Measurements from ENCODE around the gene C6orf163.
A peak's percentile ranks its signal among the peaks of the same experiment; 100 is the strongest.
"Not testable (repeated sequence)": the region's sequence is repeated elsewhere in the genome, so short reads cannot be mapped to it uniquely, and the experiment has no call there.

C6orf163 gene

DNA sequence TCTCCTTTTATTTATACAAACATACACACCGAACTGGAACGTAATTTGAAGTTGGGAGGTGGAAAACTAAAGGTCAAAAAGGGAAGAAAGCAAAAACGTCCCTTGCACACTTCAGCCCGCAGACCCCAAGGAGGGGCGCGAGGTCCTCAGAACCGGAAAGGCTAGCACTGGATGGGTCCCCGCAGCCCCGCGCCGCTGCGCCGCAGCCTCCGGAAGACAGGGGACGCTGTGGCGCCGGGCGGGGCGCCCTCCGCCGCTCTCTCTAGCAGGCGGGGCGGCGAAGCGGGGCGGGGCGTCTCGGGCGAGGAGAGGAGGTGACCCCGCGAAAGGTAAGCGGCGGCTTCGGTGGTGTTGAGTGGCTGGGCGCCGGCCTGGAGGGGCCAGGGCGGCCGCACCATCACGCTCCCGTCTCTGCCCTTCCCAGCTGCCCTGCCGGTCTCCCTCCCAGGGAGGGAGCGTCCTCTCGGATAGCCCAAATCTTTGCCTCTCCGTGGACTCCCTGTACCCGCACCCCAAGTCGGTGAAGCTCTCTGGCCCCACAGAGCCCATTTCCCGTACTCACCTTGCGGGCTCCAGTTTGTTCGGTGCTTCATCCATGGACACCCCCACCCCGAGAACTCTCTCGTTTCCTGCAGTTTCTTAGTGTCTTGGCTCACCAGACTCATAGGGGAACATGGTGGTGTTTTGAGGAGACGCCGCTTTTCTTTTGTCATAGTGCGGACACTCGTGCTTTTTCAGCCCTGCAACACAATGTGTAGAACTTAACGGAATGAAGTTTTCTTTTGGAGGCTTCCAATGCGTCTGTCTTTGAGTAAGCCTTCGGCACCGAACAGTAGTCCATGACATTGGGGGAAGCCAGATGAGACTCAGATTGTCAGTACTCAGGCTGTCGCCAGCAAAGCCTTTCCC is 22.1 kb upstream of the C6orf163 start, which contains the start of gene SMIM8:
Gene SMIM8 (plus strand): TSS at position 285 of the 909 bp plus-strand sequence. CDS start 14,444 bp downstream, outside the sequence.
- H3K4me3 ChIP-seq (ENCODE audit: low read depth, low read length) = peak within 1 kb of the TSS; percentile 99
- TF ChIP-seq, protein P1, sequence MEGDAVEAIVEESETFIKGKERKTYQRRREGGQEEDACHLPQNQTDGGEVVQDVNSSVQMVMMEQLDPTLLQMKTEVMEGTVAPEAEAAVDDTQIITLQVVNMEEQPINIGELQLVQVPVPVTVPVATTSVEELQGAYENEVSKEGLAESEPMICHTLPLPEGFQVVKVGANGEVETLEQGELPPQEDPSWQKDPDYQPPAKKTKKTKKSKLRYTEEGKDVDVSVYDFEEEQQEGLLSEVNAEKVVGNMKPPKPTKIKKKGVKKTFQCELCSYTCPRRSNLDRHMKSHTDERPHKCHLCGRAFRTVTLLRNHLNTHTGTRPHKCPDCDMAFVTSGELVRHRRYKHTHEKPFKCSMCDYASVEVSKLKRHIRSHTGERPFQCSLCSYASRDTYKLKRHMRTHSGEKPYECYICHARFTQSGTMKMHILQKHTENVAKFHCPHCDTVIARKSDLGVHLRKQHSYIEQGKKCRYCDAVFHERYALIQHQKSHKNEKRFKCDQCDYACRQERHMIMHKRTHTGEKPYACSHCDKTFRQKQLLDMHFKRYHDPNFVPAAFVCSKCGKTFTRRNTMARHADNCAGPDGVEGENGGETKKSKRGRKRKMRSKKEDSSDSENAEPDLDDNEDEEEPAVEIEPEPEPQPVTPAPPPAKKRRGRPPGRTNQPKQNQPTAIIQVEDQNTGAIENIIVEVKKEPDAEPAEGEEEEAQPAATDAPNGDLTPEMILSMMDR (IDR thresholded peaks at IDR 0.05; ENCODE audit: low read depth, low read length) = peak; percentile 100

DNA sequence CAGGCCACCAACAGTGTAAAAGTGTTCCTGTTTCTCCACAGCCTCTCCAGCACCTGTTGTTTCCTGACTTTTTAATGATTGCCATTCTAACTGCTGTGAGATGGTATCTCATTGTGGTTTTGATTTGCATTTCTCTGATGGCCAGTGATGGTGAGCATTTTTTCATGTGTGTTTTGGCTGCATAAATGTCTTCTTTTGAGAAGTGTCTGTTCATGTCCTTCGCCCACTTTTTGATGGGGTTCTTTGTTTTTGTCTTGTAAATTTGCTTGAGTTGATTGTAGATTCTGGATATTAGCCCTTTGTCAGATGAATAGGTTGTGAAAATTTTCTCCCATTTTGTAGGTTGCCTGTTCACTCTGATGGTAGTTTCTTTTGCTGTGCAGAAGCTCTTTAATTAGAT is 20.7 kb upstream of the C6orf163 start:
- H3K4me3 ChIP-seq (ENCODE audit: low read depth, low read length) = not testable (repeated sequence)

DNA sequence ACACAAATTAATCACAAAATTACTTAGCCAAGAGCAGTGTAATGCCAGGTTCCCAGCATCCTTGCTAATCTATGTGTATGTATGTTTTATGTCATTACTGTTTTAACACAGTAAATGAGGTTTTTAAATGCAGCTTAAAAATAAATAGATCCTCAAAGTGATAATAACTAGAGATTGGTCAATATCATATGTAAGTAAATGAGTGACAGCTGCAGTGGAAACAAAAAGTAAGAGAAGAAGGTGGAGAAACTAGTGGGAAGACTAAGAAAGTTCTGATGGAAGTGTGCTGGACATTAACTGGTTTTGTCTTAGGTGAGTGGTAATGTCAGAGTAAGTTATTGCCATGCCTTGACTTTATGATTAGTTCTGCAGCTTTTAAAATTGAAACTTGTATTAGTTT is 13.7 kb upstream of the C6orf163 start:
- TF ChIP-seq, protein P1 (IDR thresholded peaks at IDR 0.05; ENCODE audit: low read depth, low read length) = no peak
- no peak overlapping the region for H3K4me3 ChIP-seq (ENCODE audit: low read depth, low read length)

DNA sequence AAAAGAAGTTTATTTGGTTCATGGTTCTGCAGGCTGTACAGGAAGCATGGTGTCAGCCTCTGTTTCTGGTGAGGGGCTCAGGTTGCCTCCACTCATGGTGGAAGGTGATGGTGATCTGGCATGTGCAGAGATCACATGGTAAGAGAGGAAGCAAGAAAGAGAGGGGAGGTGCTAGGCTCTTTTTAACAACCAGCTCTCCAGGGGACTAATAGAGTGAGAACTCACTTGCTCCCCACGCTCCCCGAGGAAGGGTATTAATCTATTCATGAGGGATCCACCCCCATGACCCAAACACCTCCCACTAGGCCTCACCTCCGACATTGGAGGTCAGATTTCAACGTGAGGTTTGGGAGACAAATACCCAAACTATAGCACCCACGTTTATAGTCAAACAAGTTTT is 11.6 kb upstream of the C6orf163 start:
- no peak overlapping the region for H3K4me3 ChIP-seq (ENCODE audit: low read depth, low read length)
- TF ChIP-seq, protein P1 (IDR thresholded peaks at IDR 0.05; ENCODE audit: low read depth, low read length) = no peak

DNA sequence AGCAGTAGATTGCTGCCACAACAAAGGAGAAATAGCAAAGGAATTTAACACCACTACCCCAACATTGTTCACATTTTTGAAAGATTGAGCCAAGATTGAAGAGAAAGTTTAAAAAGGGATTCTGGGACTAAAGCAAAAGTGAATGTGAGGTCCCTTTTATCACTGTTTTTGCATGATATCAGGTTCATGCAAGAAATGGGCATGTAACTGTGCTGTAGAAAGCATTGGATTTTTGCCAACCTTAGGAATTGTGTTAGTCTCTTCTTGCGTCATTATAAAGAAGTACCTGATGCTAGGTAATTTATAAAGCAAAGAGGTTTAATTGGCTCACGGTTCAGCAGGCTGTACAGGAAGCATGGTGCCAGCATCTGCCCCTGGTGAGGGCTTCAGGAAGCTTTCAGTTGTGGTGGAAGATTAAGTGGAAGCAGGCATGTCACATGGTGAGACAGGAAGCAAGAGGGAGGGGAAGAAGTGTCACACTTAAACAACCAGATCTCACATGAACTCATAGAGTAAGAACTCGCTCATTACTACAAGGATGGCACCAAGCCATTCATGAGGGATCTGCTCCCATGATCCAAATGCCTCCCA is 10.9 kb upstream of the C6orf163 start:
- TF ChIP-seq, protein P1 (IDR thresholded peaks at IDR 0.05; ENCODE audit: low read depth, low read length) = no peak
- H3K4me3 ChIP-seq (ENCODE audit: low read depth, low read length) = no peak overlapping the region

DNA sequence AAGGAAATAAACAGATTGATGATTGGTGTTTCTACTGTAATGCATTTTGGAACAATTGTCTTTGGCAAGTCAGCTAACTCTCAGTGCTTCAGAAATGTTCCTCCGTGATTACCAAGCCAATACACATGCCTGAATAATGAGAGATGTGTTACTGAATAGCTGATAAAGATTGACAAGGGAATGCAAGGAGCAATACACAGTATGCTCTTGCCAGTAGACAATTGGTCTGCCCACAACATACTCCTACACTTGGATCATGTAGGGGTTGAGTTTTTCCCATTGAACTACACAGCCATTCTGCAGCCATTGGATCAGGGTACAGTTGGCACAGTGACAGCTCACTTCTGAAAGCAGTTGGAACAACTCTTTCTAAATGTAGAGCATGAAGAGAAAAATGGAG is 9.9 kb upstream of the C6orf163 start:
- TF ChIP-seq, protein P1 (IDR thresholded peaks at IDR 0.05; ENCODE audit: low read depth, low read length) = no peak
- no peak overlapping the region for H3K4me3 ChIP-seq (ENCODE audit: low read depth, low read length)

DNA sequence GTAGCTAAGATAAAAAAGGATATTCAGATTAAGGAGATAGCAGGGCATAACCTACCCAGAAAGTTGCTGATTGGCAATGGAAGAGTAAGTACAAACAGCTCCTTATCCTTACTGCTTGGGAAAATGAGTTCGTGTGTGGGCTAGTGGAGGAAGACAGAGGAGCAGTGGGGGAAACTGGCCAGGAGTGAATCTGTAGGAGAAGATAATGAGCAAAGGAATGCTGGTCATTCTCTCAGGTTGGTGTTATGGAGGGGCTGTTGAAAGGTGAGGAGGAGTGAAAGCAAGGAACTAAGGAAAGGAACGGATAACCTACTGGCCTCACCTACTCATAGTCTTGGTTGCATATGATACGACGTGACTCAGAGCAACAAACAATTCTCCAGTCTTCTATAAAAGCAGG is 8.2 kb upstream of the C6orf163 start:
- H3K4me3 ChIP-seq (ENCODE audit: low read depth, low read length) = no peak overlapping the region
- TF ChIP-seq, protein P1 (IDR thresholded peaks at IDR 0.05; ENCODE audit: low read depth, low read length) = no peak
